Keratinocyte (primary cell): ENCODE measurements around the gene NFKBIL1. TPM values are rescaled to one million over a fixed set of nuclear protein-coding genes. Genes with fewer than 3 reads are reported as not detected.

Source experiments
- DNase-seq: peaks from one replicate; pipeline ENCODE4 v3.0.0-alpha.2; 2011; ENCODE audit warnings: low read depth, missing footprints, low spot score
- FAIRE-seq: peaks from 2 replicates; lab custom pipeline; 2011; peaks lifted over from hg19 to GRCh38; lab: Jason Lieb, UNC
- H2AFZ ChIP-seq: 2 replicates; pipeline ENCODE4 v1.6.0; 2012; ENCODE audit warnings: low read length, control low read depth, inconsistent platforms; ENCODE audit not compliant: control insufficient read depth
- H3K27ac ChIP-seq: 2 replicates; pipeline ENCODE4 v1.5.1; 2011; ENCODE audit warnings: low read length; ENCODE audit not compliant: control insufficient read depth, insufficient read depth
- H3K27me3 ChIP-seq: 3 replicates; pipeline ENCODE4 v1.6.0; 2011; ENCODE audit warnings: low read length; ENCODE audit not compliant: control insufficient read depth, insufficient read depth; ENCODE audit errors: extremely low read depth
- H3K36me3 ChIP-seq, 2 experiments: 2 replicates in 1 of 2; 3 replicates in 1 of 2; pipeline ENCODE4 v1.5.1; 2011; ENCODE audit warnings: low read length in 2 of 2, mild to moderate bottlenecking in 1 of 2; ENCODE audit not compliant: control insufficient read depth in 2 of 2, insufficient read depth in 2 of 2; ENCODE audit errors: extremely low read depth in 1 of 2
- H3K4me1 ChIP-seq: 3 replicates; pipeline ENCODE4 v1.5.1; 2011; ENCODE audit warnings: low read length; ENCODE audit not compliant: control insufficient read depth, insufficient read depth; ENCODE audit errors: extremely low read depth
- H3K4me2 ChIP-seq: 3 replicates; pipeline ENCODE4 v1.6.0; 2011; ENCODE audit warnings: low read depth, low read length; ENCODE audit not compliant: control insufficient read depth, insufficient read depth; ENCODE audit errors: extremely low read depth
- H3K4me3 ChIP-seq, 3 experiments: fragments of 200-600 bp in 1 of 3; sonication (generic) in 1 of 3; 2 replicates in 2 of 3; 3 replicates in 1 of 3; pipeline ENCODE4 v1.5.1; 2011 to 2016; ENCODE audit warnings: low read length in 3 of 3, mild to moderate bottlenecking in 3 of 3, control low read depth in 2 of 3, inconsistent platforms in 1 of 3, low read depth in 1 of 3, mixed read lengths in 1 of 3, mixed run types in 1 of 3, moderate library complexity in 1 of 3; ENCODE audit not compliant: control insufficient read depth in 2 of 3, insufficient read depth in 2 of 3; ENCODE audit errors: extremely low read depth in 1 of 3
- H3K79me2 ChIP-seq: 2 replicates; pipeline ENCODE4 v1.6.0; 2012; ENCODE audit warnings: low read length; ENCODE audit not compliant: control insufficient read depth, insufficient read depth
- H3K9ac ChIP-seq: 3 replicates; pipeline ENCODE4 v1.6.0; 2011; ENCODE audit warnings: low read length; ENCODE audit not compliant: control insufficient read depth, insufficient read depth; ENCODE audit errors: extremely low read depth
- H3K9me1 ChIP-seq: 3 replicates; pipeline ENCODE4 v1.6.0; 2011; ENCODE audit warnings: low read length; ENCODE audit not compliant: control insufficient read depth, insufficient read depth; ENCODE audit errors: extremely low read depth
- H3K9me3 ChIP-seq: 2 replicates; pipeline ENCODE4 v1.5.1; 2012; ENCODE audit warnings: low read depth, low read length; ENCODE audit not compliant: control insufficient read depth
- H4K20me1 ChIP-seq: 3 replicates; pipeline ENCODE4 v1.6.0; 2011; ENCODE audit warnings: low read length; ENCODE audit not compliant: control insufficient read depth, insufficient read depth; ENCODE audit errors: extremely low read depth
- CTCF ChIP-seq, 3 experiments: IDR thresholded peaks in 1 of 3; conservative IDR thresholded peaks in 1 of 3; optimal IDR thresholded peaks in 1 of 3; 2 replicates in 2 of 3; 3 replicates in 1 of 3; pipeline versions ENCODE3 to v1.5.1; 2011; ENCODE audit warnings: low read length in 3 of 3, mild to moderate bottlenecking in 3 of 3, moderate library complexity in 2 of 3, control low read depth in 1 of 3, inconsistent platforms in 1 of 3; ENCODE audit not compliant: insufficient read depth in 2 of 3; ENCODE audit errors: extremely low read depth in 1 of 3
- EZH2 ChIP-seq: IDR thresholded peaks from one replicate; pipeline ENCODE4 v1.6.1; 2012; ENCODE audit warnings: inconsistent platforms, mild to moderate bottlenecking, low read length, moderate library complexity
- dilution Hi-C: fragments of 300-500 bp; cut with MboI; formaldehyde crosslinking; loops from one replicate; pipeline ENCODE4 v1.7.0; 2020; ENCODE audit warnings: low sequenced_read_pairs; ENCODE audit not compliant: extremely low pct_ligation_motif_present
- polyA plus RNA-seq, 5 experiments: library from polyadenylated mRNA; depleted of rRNA in 3 of 5; stranded (reverse) in 3 of 5; stranded (forward) in 1 of 5; unstranded in 1 of 5; fragments of >200 nt; gene quantifications; 1 replicate in 1 of 5; 2 replicates in 3 of 5; 3 replicates in 1 of 5; pipeline versions ENCODE4 v1.2.1 to v1.2.3, GENCODE V29; 2011 to 2012; ENCODE audit warnings: missing spikeins in 2 of 5, low read depth in 1 of 5, low replicate concordance in 1 of 5

Gene NFKBIL1
- polyA plus RNA-seq, 1 donor (not counting 4 experiments of a cell fraction or from before 2014, with no cell fraction given) = 4.8 TPM

- Histone ChIP-seq H3K36me3 (peaks cover 17 to 40% of the 10 kb centered on the region in 2 experiments), H3K4me3 (peak overlapping the region; percentile 75 to 97 (median 96)), H3K79me2 (peaks cover 62% of the 10 kb centered on the region), H3K4me2 (peak overlapping the region; percentile 98), H3K9me3 (no peaks in the 10 kb centered on the region), H3K4me1 (peaks cover 27% of the 10 kb centered on the region), H4K20me1 (peaks cover 36% of the 10 kb centered on the region), H3K9ac (peak overlapping the region; percentile 96), H2AFZ (no peak overlapping the region), H3K27me3 (no peaks in the 10 kb centered on the region), H3K27ac (peak overlapping the region; percentile 98), H3K9me1 (no peaks in the 10 kb centered on the region)
- no peak for FAIRE-seq
- dilution Hi-C loops = no loop called here
- TF ChIP-seq CTCF (optimal IDR thresholded peaks at IDR 0.05 in 1 of 3, IDR thresholded peaks at IDR 0.05 in 1 of 3, conservative IDR thresholded peaks at IDR 0.05 in 1 of 3; ENCODE audit: extremely low read depth in 1 of 3, insufficient read depth in 2 of 3, low read length in 3 of 3) (no peak), EZH2 (no peak)
- no peak for DNase-seq
Observed at GRCh38 chr6:31540640-31541039, 6.8 kb upstream of the NFKBIL1 start.

- Histone ChIP-seq H3K27ac (peak overlapping the region; percentile 98), H4K20me1 (peaks cover 36% of the 10 kb centered on the region), H3K9me3 (no peaks in the 10 kb centered on the region), H2AFZ (no peak overlapping the region), H3K79me2 (peaks cover 57% of the 10 kb centered on the region), H3K4me1 (peaks cover 28% of the 10 kb centered on the region), H3K4me2 (peak overlapping the region; percentile 98), H3K36me3 (peaks cover 14 to 35% of the 10 kb centered on the region in 2 experiments), H3K4me3 (peak overlapping the region; percentile 75 to 97 (median 96)), H3K9ac (peak overlapping the region; percentile 96), H3K27me3 (no peaks in the 10 kb centered on the region), H3K9me1 (no peaks in the 10 kb centered on the region)
- dilution Hi-C loops = no loop called here
- FAIRE-seq (no peak), DNase-seq (no peak)
- TF ChIP-seq CTCF (optimal IDR thresholded peaks at IDR 0.05 in 1 of 3, IDR thresholded peaks at IDR 0.05 in 1 of 3, conservative IDR thresholded peaks at IDR 0.05 in 1 of 3; ENCODE audit: extremely low read depth in 1 of 3, insufficient read depth in 2 of 3, low read length in 3 of 3) (no peak), EZH2 (no peak)
Observed at GRCh38 chr6:31541059-31541657, 6.2 kb upstream of the NFKBIL1 start.
